ENCODE results near the gene ADSL. TPM values are rescaled to one million over a fixed set of nuclear protein-coding genes. Genes with fewer than 3 reads are reported as not detected.

The ADSL gene
- total and polyA plus RNA-seq, 9 of the 15 experiments (the other 6 are each of a cell fraction or from before 2014, with no cell fraction given): 112 to 322 (median 146) TPM

DNA sequence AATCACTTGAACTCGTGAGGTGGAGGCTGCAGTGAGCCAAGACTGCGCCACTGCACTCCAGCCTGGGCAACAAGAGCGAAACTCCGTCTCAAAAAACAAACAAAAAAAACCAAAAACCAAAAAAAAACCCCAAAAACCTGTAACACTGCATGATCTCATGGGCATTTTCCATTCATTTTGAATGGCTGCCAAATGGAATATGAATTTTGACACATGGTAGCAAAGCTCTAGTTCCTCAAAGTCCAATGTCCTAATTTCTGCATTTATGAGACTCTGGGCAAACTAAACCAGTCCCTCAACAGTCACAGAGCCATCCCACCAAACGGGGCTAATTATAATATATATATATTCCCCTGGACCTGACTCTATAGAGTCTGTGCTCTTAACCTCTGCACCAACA is 85.9 kb downstream of the ADSL start (continued):
- TF ChIP-seq KHSRP (IDR thresholded peaks at IDR 0.05) (no peak), POLR2AphosphoS5 (IDR thresholded peaks at IDR 0.05; ENCODE audit: control insufficient read depth, insufficient read depth, low read depth, low read length) (no peak)

DNA sequence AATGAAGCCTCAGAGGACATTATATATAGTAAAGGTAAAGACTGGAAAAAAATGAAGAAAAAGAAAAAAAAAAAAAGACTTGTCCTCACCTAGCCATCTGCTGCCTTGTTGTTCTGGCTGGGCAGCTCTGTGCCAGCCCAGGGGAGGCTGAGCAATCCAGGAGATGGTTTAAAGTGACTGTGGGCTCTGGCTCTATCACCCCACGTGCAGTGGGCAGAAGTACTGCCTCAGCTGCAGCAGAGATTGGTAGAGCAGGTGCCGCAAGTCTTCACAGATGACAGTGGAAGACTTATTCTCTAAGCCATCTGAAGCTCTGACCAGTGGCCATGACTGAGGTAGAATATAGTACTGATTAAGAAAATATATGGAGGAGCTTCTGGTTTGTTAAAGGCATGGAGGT is 86.3 kb downstream of the ADSL start:
- Histone ChIP-seq H3K9ac (ENCODE audit: insufficient read depth in 1 of 2, low read depth in 2 of 2, low read length in 2 of 2) (no peak overlapping the region), H3K4me3 (no peak overlapping the region), H2AFZ (ENCODE audit: low read depth, low read length) (no peak overlapping the region), H3K9me1 (ENCODE audit: control insufficient read depth, insufficient read depth, low read length) (no peaks in the 10 kb centered on the region), H4K20me1 (replicated peaks; ENCODE audit: control insufficient read depth, insufficient read depth, low read length) (0 out of 2 replicates have a peak, but pooled peaks cover 3% of the 10 kb centered on the region), H3K79me2 (ENCODE audit: control insufficient read depth, insufficient read depth, low read length) (peaks cover under 1% of the 10 kb centered on the region; the same call in 1 of the 3 replicates), H3K27me3 (ENCODE audit: control insufficient read depth in 2 of 2, insufficient read depth in 2 of 2, low read length in 2 of 2) (no peaks in the 10 kb centered on the region), H3K9me3 (replicated peaks; ENCODE audit: control insufficient read depth, insufficient read depth, low read depth, low read length) (no peaks in the 10 kb centered on the region), H3K36me3 (ENCODE audit: control insufficient read depth, insufficient read depth, low read length) (peaks cover 42% of the 10 kb centered on the region; the same call in 2 of the 3 replicates), H3K4me2 (ENCODE audit: insufficient read depth, low read length) (no peak overlapping the region), H3K4me1 (replicated peaks in 1 of 2; ENCODE audit: control insufficient read depth in 2 of 2, insufficient read depth in 2 of 2, low read length in 2 of 2) (peaks cover 0 to 20% of the 10 kb centered on the region in 2 experiments; a peak in 4 of 5 replicates), H3K27ac (ENCODE audit: extremely low read depth, low read depth, low read length) (no peak overlapping the region)
- intact Hi-C loops (cut with micrococcal nuclease) (no loop called here), in situ Hi-C loops (cut with MboI) (loop anchor here (5.0 to 10.0 kb wide), 2 partner anchors 55 to 212 kb away; no protein-coding TSS in a partner anchor)
- no peak for FAIRE-seq
- no peak for DNase-seq (ENCODE audit: extremely low read depth in 1 of 4, low spot score in 3 of 4)
- WGBS (ENCODE audit: insufficient coverage, low coverage, missing lambda C conversion rate): 81% methylated on average over 2 of the region's 2 CpGs
- ChIA-PET POLR2A (no interaction called here), CTCF (ENCODE audit: low intra/inter-chr PET ratio) (no interaction called here)
- no peak for ATAC-seq
- TF ChIP-seq, protein P1, sequence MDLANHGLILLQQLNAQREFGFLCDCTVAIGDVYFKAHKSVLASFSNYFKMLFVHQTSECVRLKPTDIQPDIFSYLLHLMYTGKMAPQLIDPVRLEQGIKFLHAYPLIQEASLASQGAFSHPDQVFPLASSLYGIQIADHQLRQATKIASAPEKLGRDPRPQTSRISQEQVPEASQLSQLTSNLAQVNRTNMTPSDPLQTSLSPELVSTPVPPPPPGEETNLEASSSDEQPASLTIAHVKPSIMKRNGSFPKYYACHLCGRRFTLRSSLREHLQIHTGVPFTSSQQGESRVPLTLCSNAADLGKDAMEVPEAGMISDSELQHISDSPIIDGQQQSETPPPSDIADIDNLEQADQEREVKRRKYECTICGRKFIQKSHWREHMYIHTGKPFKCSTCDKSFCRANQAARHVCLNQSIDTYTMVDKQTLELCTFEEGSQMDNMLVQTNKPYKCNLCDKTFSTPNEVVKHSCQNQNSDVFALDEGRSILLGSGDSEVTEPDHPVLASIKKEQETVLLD (IDR thresholded peaks at IDR 0.05): no peak
- TF ChIP-seq CEBPB (tag; IDR thresholded peaks at IDR 0.05) (no peak), GATAD2B (IDR thresholded peaks at IDR 0.05; ENCODE audit: borderline replicate concordance) (no peak), CHCHD3 (CRISPR knock-in tag; IDR thresholded peaks at IDR 0.05) (no peak), SLC30A9 (CRISPR knock-in tag; IDR thresholded peaks at IDR 0.05) (no peak), ZNF197 (CRISPR knock-in tag; IDR thresholded peaks at IDR 0.05; ENCODE audit: low read depth) (no peak), CXXC5 (CRISPR knock-in tag; IDR thresholded peaks at IDR 0.05) (no peak), RBM25 (IDR thresholded peaks at IDR 0.05; ENCODE audit: low read depth, low read length, severe bottlenecking) (no peak), HMGN3 (IDR thresholded peaks at IDR 0.05; ENCODE audit: borderline replicate concordance, extremely low read depth, insufficient read length, low read depth, low read length) (no peak), JUND (IDR thresholded peaks at IDR 0.05; ENCODE audit: borderline replicate concordance, low read depth, low read length) (no peak), JUND (tag; IDR thresholded peaks at IDR 0.05; ENCODE audit: borderline replicate concordance, low read depth, low read length) (no peak)
- TF ChIP-seq, protein P2, sequence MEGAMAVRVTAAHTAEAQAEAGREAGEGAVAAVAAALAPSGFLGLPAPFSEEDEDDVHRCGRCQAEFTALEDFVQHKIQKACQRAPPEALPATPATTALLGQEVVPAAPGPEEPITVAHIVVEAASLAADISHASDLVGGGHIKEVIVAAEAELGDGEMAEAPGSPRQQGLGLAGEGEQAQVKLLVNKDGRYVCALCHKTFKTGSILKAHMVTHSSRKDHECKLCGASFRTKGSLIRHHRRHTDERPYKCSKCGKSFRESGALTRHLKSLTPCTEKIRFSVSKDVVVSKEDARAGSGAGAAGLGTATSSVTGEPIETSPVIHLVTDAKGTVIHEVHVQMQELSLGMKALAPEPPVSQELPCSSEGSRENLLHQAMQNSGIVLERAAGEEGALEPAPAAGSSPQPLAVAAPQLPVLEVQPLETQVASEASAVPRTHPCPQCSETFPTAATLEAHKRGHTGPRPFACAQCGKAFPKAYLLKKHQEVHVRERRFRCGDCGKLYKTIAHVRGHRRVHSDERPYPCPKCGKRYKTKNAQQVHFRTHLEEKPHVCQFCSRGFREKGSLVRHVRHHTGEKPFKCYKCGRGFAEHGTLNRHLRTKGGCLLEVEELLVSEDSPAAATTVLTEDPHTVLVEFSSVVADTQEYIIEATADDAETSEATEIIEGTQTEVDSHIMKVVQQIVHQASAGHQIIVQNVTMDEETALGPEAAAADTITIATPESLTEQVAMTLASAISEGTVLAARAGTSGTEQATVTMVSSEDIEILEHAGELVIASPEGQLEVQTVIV (CRISPR knock-in tag; IDR thresholded peaks at IDR 0.05; ENCODE audit: borderline replicate concordance): no peak
- TF ChIP-seq, protein P3, sequence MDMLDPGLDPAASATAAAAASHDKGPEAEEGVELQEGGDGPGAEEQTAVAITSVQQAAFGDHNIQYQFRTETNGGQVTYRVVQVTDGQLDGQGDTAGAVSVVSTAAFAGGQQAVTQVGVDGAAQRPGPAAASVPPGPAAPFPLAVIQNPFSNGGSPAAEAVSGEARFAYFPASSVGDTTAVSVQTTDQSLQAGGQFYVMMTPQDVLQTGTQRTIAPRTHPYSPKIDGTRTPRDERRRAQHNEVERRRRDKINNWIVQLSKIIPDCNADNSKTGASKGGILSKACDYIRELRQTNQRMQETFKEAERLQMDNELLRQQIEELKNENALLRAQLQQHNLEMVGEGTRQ (CRISPR knock-in tag; IDR thresholded peaks at IDR 0.05): no peak
- no TSS peak for BruUV-seq (replicated peaks)

All from K562 (cell line).